Astrocyte (in vitro differentiated cells and primary cell): ENCODE measurements around the gene SLC35B3. TPM values are rescaled to one million over a fixed set of nuclear protein-coding genes. Genes with fewer than 3 reads are reported as not detected.

ENCODE experiments used
- DNase-seq: peaks from one replicate; pipeline ENCODE4 v3.0.0-alpha.2; 2010; ENCODE audit warnings: low read depth
- FAIRE-seq: peaks from 2 replicates; lab custom pipeline; 2011; peaks lifted over from hg19 to GRCh38; lab: Jason Lieb, UNC
- H2AFZ ChIP-seq: 2 replicates; pipeline ENCODE4 v1.6.0; 2012; ENCODE audit warnings: low read depth, low read length, inconsistent platforms
- H3K27ac ChIP-seq: 2 replicates; pipeline ENCODE4 v1.5.1; 2011; ENCODE audit warnings: low read depth, low read length, inconsistent platforms
- H3K27me3 ChIP-seq: 2 replicates; pipeline ENCODE4 v1.6.0; 2011; ENCODE audit warnings: low read length, inconsistent platforms; ENCODE audit not compliant: insufficient read depth
- H3K36me3 ChIP-seq: 2 replicates; pipeline ENCODE4 v1.5.1; 2011; ENCODE audit warnings: low read length, inconsistent platforms; ENCODE audit not compliant: insufficient read depth
- H3K4me1 ChIP-seq: 2 replicates; pipeline ENCODE4 v1.5.1; 2011; ENCODE audit warnings: low read length, inconsistent platforms; ENCODE audit not compliant: insufficient read depth
- H3K4me2 ChIP-seq: 2 replicates; pipeline ENCODE4 v1.6.0; 2012; ENCODE audit warnings: low read length, inconsistent platforms
- H3K4me3 ChIP-seq: 2 replicates; pipeline ENCODE4 v1.5.1; 2011; ENCODE audit warnings: low read depth, mild to moderate bottlenecking, low read length, inconsistent platforms; ENCODE audit not compliant: insufficient read depth
- H3K79me2 ChIP-seq: 2 replicates; pipeline ENCODE4 v1.6.0; 2012; ENCODE audit warnings: mild to moderate bottlenecking, low read length, inconsistent platforms; ENCODE audit not compliant: insufficient read depth
- H3K9ac ChIP-seq: 2 replicates; pipeline ENCODE4 v1.6.0; 2012; ENCODE audit warnings: mild to moderate bottlenecking, low read length, inconsistent platforms
- H3K9me3 ChIP-seq: 2 replicates; pipeline ENCODE4 v1.5.1; 2012; ENCODE audit warnings: low read depth, mild to moderate bottlenecking, low read length, inconsistent platforms; ENCODE audit not compliant: insufficient read depth
- H4K20me1 ChIP-seq: 2 replicates; pipeline ENCODE4 v1.6.0; 2012; ENCODE audit warnings: low read length, inconsistent platforms; ENCODE audit not compliant: insufficient read depth
- H3K27ac Mint-ChIP-seq: one replicate; pipeline ENCODE4 v1.8.0; 2021; ENCODE audit warnings: mild to moderate bottlenecking, mixed read lengths; ENCODE audit not compliant: unreplicated experiment
- H3K27me3 Mint-ChIP-seq: one replicate; pipeline ENCODE4 v1.8.0; 2021; ENCODE audit warnings: low read depth, mixed read lengths; ENCODE audit not compliant: unreplicated experiment
- H3K36me3 Mint-ChIP-seq: one replicate; pipeline ENCODE4 v1.8.0; 2021; ENCODE audit warnings: low read depth, mixed read lengths; ENCODE audit not compliant: unreplicated experiment
- H3K4me1 Mint-ChIP-seq: one replicate; pipeline ENCODE4 v1.8.0; 2021; ENCODE audit warnings: low read depth, mixed read lengths; ENCODE audit not compliant: unreplicated experiment
- H3K4me3 Mint-ChIP-seq: one replicate; pipeline ENCODE4 v1.8.0; 2021; ENCODE audit warnings: mild to moderate bottlenecking, moderate library complexity, mixed read lengths; ENCODE audit not compliant: unreplicated experiment
- H3K9me3 Mint-ChIP-seq: one replicate; pipeline ENCODE4 v1.8.0; 2021; ENCODE audit warnings: mild to moderate bottlenecking, mixed read lengths; ENCODE audit not compliant: unreplicated experiment
- EZH2 ChIP-seq: IDR thresholded peaks from 2 replicates; pipeline ENCODE4 v1.6.1; 2012; ENCODE audit warnings: mild to moderate bottlenecking, low read length, inconsistent platforms; ENCODE audit not compliant: insufficient read depth
- total RNA-seq: library from RNA; stranded (reverse); gene quantifications from 2 replicates; pipeline ENCODE4 v1.2.1, GENCODE V29; 2021
- TF ChIP-seq, protein P1 (sequence below): IDR thresholded peaks from 2 replicates; pipeline ENCODE4 v1.5.1; 2011; ENCODE audit warnings: low read depth, mild to moderate bottlenecking, inconsistent platforms, low read length, moderate library complexity; ENCODE audit not compliant: insufficient read depth

Gene SLC35B3
- total RNA-seq, 1 donor from 2014 or later, result 32.4 TPM

DNA sequence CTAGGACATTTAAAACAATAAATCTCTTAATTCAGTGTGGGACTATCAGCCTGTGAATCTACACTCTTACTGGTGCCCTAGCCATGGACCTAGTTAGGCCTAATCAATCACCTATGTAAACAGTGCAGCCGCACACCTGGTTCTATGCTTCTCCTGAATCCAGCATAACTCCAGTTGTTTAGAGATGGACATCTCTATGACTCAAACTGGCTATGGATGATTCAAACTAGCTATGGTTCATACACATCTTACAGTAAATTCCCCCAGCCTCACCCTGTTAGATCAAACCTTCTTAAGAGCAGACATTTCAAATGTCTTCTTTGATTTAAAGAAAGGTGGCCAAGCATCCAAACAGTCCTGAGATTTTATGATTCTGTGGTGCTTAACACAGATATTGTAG lies 34.7 kb downstream of the SLC35B3 start:
- Histone ChIP-seq H4K20me1 (no peaks in the 10 kb centered on the region), H3K4me2 (no peak overlapping the region), H3K4me3 (no peak overlapping the region), H3K9ac (no peak overlapping the region), H3K9me3 (no peaks in the 10 kb centered on the region), H3K27ac (no peak overlapping the region), H3K79me2 (no peaks in the 10 kb centered on the region), H3K36me3 (no peaks in the 10 kb centered on the region), H2AFZ (no peak overlapping the region), H3K4me1 (no peaks in the 10 kb centered on the region), H3K27me3 (no peaks in the 10 kb centered on the region)
- no peak for TF ChIP-seq EZH2
- TF ChIP-seq, protein P1, sequence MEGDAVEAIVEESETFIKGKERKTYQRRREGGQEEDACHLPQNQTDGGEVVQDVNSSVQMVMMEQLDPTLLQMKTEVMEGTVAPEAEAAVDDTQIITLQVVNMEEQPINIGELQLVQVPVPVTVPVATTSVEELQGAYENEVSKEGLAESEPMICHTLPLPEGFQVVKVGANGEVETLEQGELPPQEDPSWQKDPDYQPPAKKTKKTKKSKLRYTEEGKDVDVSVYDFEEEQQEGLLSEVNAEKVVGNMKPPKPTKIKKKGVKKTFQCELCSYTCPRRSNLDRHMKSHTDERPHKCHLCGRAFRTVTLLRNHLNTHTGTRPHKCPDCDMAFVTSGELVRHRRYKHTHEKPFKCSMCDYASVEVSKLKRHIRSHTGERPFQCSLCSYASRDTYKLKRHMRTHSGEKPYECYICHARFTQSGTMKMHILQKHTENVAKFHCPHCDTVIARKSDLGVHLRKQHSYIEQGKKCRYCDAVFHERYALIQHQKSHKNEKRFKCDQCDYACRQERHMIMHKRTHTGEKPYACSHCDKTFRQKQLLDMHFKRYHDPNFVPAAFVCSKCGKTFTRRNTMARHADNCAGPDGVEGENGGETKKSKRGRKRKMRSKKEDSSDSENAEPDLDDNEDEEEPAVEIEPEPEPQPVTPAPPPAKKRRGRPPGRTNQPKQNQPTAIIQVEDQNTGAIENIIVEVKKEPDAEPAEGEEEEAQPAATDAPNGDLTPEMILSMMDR, result no peak
- H3K27me3 Mint-ChIP-seq, result no peaks in the 10 kb centered on the region
- H3K4me1 Mint-ChIP-seq, result peaks cover 2% of the 10 kb centered on the region
- DNase-seq, result no peak
- peaks cover 8% of the 10 kb centered on the region for H3K36me3 Mint-ChIP-seq
- peaks cover 10% of the 10 kb centered on the region for H3K9me3 Mint-ChIP-seq
- H3K4me3 Mint-ChIP-seq, result no peak overlapping the region
- no peak for FAIRE-seq
- H3K27ac Mint-ChIP-seq, result no peak overlapping the region

DNA sequence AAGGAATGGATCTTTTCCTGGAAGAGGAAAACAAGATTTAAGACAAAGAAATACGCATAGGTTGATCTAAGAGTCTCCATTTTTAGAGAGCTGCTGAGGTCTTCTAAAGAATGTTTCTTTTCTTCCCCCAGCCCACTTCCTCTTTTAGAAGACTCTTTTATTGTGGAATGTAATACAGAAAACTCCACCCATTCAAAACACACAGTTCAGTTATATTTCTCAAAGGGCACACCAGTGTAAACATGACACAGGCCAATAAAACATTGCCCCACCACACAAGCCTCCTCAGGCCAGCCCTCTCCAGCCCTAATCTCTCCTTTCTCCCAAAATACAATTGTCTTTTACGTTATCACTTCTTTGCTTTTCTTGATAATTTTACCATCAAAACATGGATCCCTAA lies 42.8 kb downstream of the SLC35B3 start:
- H3K9me3 ChIP-seq, result no peaks in the 10 kb centered on the region
- H4K20me1 ChIP-seq, result no peaks in the 10 kb centered on the region
- Mint-ChIP-seq H3K4me1 (peaks cover 6% of the 10 kb centered on the region), H3K27ac (no peak overlapping the region), H3K27me3 (no peaks in the 10 kb centered on the region), H3K4me3 (peak overlapping the region; percentile 41), H3K9me3 (no peaks in the 10 kb centered on the region), H3K36me3 (no peaks in the 10 kb centered on the region)
- H3K27me3 ChIP-seq, result no peaks in the 10 kb centered on the region
- DNase-seq (no peak), FAIRE-seq (no peak)
- H3K9ac ChIP-seq, result no peak overlapping the region
- H3K79me2 ChIP-seq, result no peaks in the 10 kb centered on the region
- TF ChIP-seq EZH2, result no peak
- TF ChIP-seq, protein P1, result no peak
- no peak overlapping the region for H2AFZ ChIP-seq
- H3K4me2 ChIP-seq, result no peak overlapping the region
- H3K4me1 ChIP-seq, result no peaks in the 10 kb centered on the region
- no peaks in the 10 kb centered on the region for H3K36me3 ChIP-seq
- no peak overlapping the region for H3K4me3 ChIP-seq
- no peak overlapping the region for H3K27ac ChIP-seq

DNA sequence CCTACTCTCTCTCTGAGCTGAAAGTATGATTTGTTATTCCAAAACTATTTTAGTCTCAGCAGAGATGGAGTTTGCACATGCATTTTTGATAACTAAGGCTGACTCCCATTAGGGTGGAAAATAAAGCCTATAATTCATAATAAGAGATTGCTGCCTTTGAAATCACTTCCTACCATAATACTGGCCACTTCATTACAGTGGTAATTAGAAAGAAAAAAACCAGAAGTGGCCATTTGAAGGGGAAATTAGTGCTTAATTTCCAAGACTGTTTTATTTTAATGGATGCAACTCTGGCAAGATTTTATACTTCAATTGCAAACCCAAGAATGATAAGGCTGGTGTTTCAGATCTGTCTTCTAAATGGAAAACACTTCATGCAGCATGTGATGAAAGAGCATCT lies 43.4 kb downstream of the SLC35B3 start:
- H3K79me2 ChIP-seq, result no peaks in the 10 kb centered on the region
- H3K27me3 ChIP-seq, result no peaks in the 10 kb centered on the region
- no peak for TF ChIP-seq EZH2
- DNase-seq (no peak), FAIRE-seq (no peak)
- Mint-ChIP-seq H3K4me1 (peaks cover 6% of the 10 kb centered on the region), H3K4me3 (no peak overlapping the region), H3K9me3 (no peaks in the 10 kb centered on the region), H3K27me3 (no peaks in the 10 kb centered on the region), H3K27ac (no peak overlapping the region), H3K36me3 (no peaks in the 10 kb centered on the region)
- H3K4me2 ChIP-seq, result no peak overlapping the region
- no peak overlapping the region for H3K4me3 ChIP-seq
- H2AFZ ChIP-seq, result no peak overlapping the region
- H3K9me3 ChIP-seq, result no peaks in the 10 kb centered on the region
- H3K9ac ChIP-seq, result no peak overlapping the region
- no peaks in the 10 kb centered on the region for H4K20me1 ChIP-seq
- H3K4me1 ChIP-seq, result no peaks in the 10 kb centered on the region
- H3K27ac ChIP-seq, result no peak overlapping the region
- H3K36me3 ChIP-seq, result no peaks in the 10 kb centered on the region
